ENCODE results near the gene PARD3. TPM values are rescaled to one million over a fixed set of nuclear protein-coding genes. Genes with fewer than 3 reads are reported as not detected.

The PARD3 gene
- total and polyA plus RNA-seq, 2 experiments from 2014 or later, result 6.3 to 21.2 TPM

DNA sequence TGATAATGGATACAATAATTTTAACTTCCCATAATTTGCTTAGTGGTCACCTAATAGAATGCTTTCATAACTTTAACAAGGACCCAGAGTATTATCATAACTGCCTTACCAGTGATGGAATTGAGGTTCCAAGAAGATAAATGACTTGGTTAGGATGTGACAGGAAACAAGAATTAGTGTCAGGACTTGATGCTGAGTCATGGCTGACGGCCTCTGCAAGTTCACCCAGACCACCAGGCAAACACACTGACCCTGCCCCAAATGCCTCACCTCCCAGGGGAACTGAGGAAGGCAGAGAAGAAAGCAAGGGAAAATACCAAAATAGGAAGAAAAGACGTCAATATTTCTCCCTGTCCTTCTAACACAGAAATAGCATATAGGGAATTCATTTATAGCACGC is 636.3 kb downstream of the PARD3 start:
- H3K4me2 ChIP-seq (ENCODE audit: unreplicated experiment), result no peak overlapping the region
- no peaks in the 10 kb centered on the region for H4K20me1 ChIP-seq (ENCODE audit: insufficient read depth)
- in situ Hi-C loops (cut with MboI), result no loop called here
- H3K36me3 ChIP-seq (ENCODE audit: low read depth), result no peaks in the 10 kb centered on the region
- H3K79me2 ChIP-seq (ENCODE audit: insufficient read depth), result no peaks in the 10 kb centered on the region
- H3F3A ChIP-seq (ENCODE audit: insufficient read depth), result peaks cover 12% of the 10 kb centered on the region
- H3K4me3 ChIP-seq, result no peak overlapping the region
- TF ChIP-seq EZH2 (IDR thresholded peaks at IDR 0.05; ENCODE audit: insufficient read depth, poor library complexity, severe bottlenecking) (no peak), EZH2phosphoT487 (IDR thresholded peaks at IDR 0.05; ENCODE audit: insufficient read depth, low read depth) (no peak)
- no peaks in the 10 kb centered on the region for H3K27me3 ChIP-seq (replicated peaks; ENCODE audit: insufficient read depth)
- 82 to 85% methylated on average over 3 of the region's 3 CpGs for WGBS, 2 experiments (ENCODE audit: low coverage in 1 of 2, low lambda C conversion rate in 2 of 2, missing lambda C conversion rate in 2 of 2)
- H3K9me2 ChIP-seq (ENCODE audit: insufficient read depth), result no peaks in the 10 kb centered on the region
- DNase-seq, result no peak
- H2AFZ ChIP-seq, result no peak overlapping the region
- H3K9ac ChIP-seq, result no peak overlapping the region
- no peak overlapping the region for H3K27ac ChIP-seq
- H3K4me1 ChIP-seq (ENCODE audit: insufficient read depth), result no peaks in the 10 kb centered on the region
- H3K9me3 ChIP-seq (ENCODE audit: low read depth), result no peaks in the 10 kb centered on the region

DNA sequence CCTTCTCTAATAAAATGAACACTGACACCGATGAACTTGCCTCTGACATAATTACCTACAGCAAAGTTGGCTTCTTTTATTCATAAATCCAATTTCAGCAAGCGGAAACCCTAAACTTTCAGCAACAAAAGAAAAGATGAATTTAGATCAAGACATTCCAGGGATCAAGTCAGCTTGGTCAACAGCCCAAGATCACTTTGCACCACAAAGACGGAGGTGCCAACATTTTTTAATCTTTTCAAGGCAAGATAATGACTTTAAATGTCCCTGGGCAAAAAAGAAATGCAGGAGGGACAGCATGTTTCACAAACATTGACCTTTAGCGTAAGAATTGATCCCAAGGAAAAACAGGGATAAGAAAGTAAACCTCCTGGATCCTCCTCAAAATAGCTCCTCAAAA is 636.9 kb downstream of the PARD3 start:
- in situ Hi-C loops (cut with MboI), result no loop called here
- H4K20me1 ChIP-seq (ENCODE audit: insufficient read depth), result no peaks in the 10 kb centered on the region
- no peak overlapping the region for H3K27ac ChIP-seq
- H3K9ac ChIP-seq, result no peak overlapping the region
- no peak overlapping the region for H2AFZ ChIP-seq
- H3K9me3 ChIP-seq (ENCODE audit: low read depth), result no peaks in the 10 kb centered on the region
- H3F3A ChIP-seq (ENCODE audit: insufficient read depth), result peaks cover 15% of the 10 kb centered on the region
- peaks cover under 1% of the 10 kb centered on the region; the same call in 1 of the 2 replicates for H3K4me1 ChIP-seq (ENCODE audit: insufficient read depth)
- no peaks in the 10 kb centered on the region for H3K27me3 ChIP-seq (replicated peaks; ENCODE audit: insufficient read depth)
- DNase-seq, result no peak
- WGBS, 2 experiments (ENCODE audit: low coverage in 1 of 2, low lambda C conversion rate in 2 of 2, missing lambda C conversion rate in 2 of 2), result 89 to 90% methylated on average over 4 of the region's 4 CpGs
- H3K4me3 ChIP-seq, result no peak overlapping the region
- H3K4me2 ChIP-seq (ENCODE audit: unreplicated experiment), result no peak overlapping the region
- H3K36me3 ChIP-seq (ENCODE audit: low read depth), result no peaks in the 10 kb centered on the region
- H3K79me2 ChIP-seq (ENCODE audit: insufficient read depth), result no peaks in the 10 kb centered on the region
- H3K9me2 ChIP-seq (ENCODE audit: insufficient read depth), result no peaks in the 10 kb centered on the region
- TF ChIP-seq EZH2phosphoT487 (IDR thresholded peaks at IDR 0.05; ENCODE audit: insufficient read depth, low read depth), result no peak
- TF ChIP-seq EZH2 (IDR thresholded peaks at IDR 0.05; ENCODE audit: insufficient read depth, poor library complexity, severe bottlenecking), result no peak

DNA sequence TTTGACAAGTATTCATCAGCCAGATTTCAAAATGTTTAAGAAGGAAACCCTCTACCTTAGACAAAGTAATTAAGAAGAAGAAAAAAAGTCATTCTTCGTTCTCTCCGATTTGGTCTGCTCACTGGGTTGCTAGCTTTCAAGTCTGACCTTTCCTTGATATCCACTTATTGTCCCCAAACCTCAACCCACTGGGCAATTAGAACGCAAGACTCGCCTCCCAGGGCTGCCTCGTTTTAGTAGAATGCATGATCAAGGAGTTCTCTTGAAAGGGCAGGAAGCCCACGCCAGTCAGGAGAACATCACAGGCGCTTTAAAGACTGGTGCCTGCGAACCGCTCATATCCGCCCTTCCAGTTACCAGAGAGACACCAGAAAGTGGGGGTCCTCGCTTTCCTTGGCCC is 637.7 kb downstream of the PARD3 start:
- Histone ChIP-seq H4K20me1 (ENCODE audit: insufficient read depth) (no peaks in the 10 kb centered on the region), H3K9me3 (ENCODE audit: low read depth) (no peaks in the 10 kb centered on the region), H2AFZ (no peak overlapping the region), H3K4me2 (ENCODE audit: unreplicated experiment) (no peak overlapping the region), H3K9ac (no peak overlapping the region), H3K4me3 (no peak overlapping the region), H3K79me2 (ENCODE audit: insufficient read depth) (no peaks in the 10 kb centered on the region), H3K36me3 (ENCODE audit: low read depth) (no peaks in the 10 kb centered on the region), H3F3A (ENCODE audit: insufficient read depth) (peaks cover 23% of the 10 kb centered on the region), H3K4me1 (ENCODE audit: insufficient read depth) (peaks cover 8% of the 10 kb centered on the region), H3K9me2 (ENCODE audit: insufficient read depth) (no peaks in the 10 kb centered on the region), H3K27ac (no peak overlapping the region), H3K27me3 (replicated peaks; ENCODE audit: insufficient read depth) (no peaks in the 10 kb centered on the region)
- in situ Hi-C loops (cut with MboI), result no loop called here
- TF ChIP-seq EZH2phosphoT487 (IDR thresholded peaks at IDR 0.05; ENCODE audit: insufficient read depth, low read depth) (no peak), EZH2 (IDR thresholded peaks at IDR 0.05; ENCODE audit: insufficient read depth, poor library complexity, severe bottlenecking) (no peak)
- WGBS, 2 experiments (ENCODE audit: low coverage in 1 of 2, low lambda C conversion rate in 2 of 2, missing lambda C conversion rate in 2 of 2), result 89 to 91% methylated on average over 11 of the region's 11 CpGs
- no peak for DNase-seq

DNA sequence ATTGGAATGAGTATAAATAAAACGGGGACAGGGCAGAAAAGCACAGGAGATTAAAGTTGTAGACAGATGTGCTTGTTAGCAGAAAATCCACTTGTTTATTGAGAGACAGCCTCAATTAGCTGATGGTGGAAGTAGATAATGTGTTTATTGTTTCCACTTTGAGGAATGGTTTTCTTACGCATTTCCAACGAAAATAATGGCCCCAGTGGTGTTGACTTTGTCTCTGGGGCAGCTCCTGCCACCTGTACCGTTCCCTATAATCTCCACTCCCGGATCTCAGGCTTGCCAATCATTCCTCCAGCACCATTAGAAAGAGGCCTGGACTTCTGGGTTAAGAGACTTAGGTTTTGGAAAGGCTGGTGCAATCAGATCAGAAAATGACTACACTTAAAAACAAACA is 638.7 kb downstream of the PARD3 start:
- TF ChIP-seq EZH2 (IDR thresholded peaks at IDR 0.05; ENCODE audit: insufficient read depth, poor library complexity, severe bottlenecking), result no peak
- TF ChIP-seq EZH2phosphoT487 (IDR thresholded peaks at IDR 0.05; ENCODE audit: insufficient read depth, low read depth), result no peak
- H3K27me3 ChIP-seq (replicated peaks; ENCODE audit: insufficient read depth), result no peaks in the 10 kb centered on the region

DNA sequence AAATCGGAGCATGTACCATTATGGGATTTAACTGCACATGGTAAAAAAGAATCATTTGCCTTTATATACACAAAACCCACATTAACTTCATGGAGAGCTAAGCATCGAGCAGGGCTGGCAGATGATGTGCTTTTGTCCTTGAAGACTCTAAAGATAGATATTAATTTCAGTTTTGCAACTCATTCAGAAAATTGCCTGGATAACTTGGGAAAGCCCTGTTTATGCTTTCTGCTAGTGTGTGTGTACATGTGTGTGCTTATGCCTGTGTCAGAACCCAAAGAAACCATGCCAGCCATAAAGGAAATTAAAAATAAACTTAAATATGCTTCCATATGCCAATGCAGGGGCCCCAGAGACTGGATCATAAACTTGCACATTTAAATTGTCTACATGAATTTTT is 640.0 kb downstream of the PARD3 start:
- no peak overlapping the region for H3K9ac ChIP-seq
- H3K79me2 ChIP-seq (ENCODE audit: insufficient read depth), result no peaks in the 10 kb centered on the region
- H3K27ac ChIP-seq, result no peak overlapping the region
- H3K4me2 ChIP-seq (ENCODE audit: unreplicated experiment), result no peak overlapping the region
- H3K4me3 ChIP-seq, result no peak overlapping the region
- no peaks in the 10 kb centered on the region for H3K9me2 ChIP-seq (ENCODE audit: insufficient read depth)
- no peak overlapping the region for H2AFZ ChIP-seq
- DNase-seq, result no peak
- 94 to 95% methylated on average over 2 of the region's 2 CpGs for WGBS, 2 experiments (ENCODE audit: low coverage in 1 of 2, low lambda C conversion rate in 2 of 2, missing lambda C conversion rate in 2 of 2)
- no peaks in the 10 kb centered on the region for H3K27me3 ChIP-seq (replicated peaks; ENCODE audit: insufficient read depth)
- H3K36me3 ChIP-seq (ENCODE audit: low read depth), result no peaks in the 10 kb centered on the region
- H3K9me3 ChIP-seq (ENCODE audit: low read depth), result no peaks in the 10 kb centered on the region
- peaks cover 19% of the 10 kb centered on the region for H3K4me1 ChIP-seq (ENCODE audit: insufficient read depth)
- no peak for TF ChIP-seq EZH2phosphoT487 (IDR thresholded peaks at IDR 0.05; ENCODE audit: insufficient read depth, low read depth)
- no peak for TF ChIP-seq EZH2 (IDR thresholded peaks at IDR 0.05; ENCODE audit: insufficient read depth, poor library complexity, severe bottlenecking)
- H3F3A ChIP-seq (ENCODE audit: insufficient read depth), result peaks cover 21% of the 10 kb centered on the region
- no peaks in the 10 kb centered on the region for H4K20me1 ChIP-seq (ENCODE audit: insufficient read depth)
- in situ Hi-C loops (cut with MboI), result no loop called here

More for the DNA sequence above, 638.7 kb downstream of the PARD3 start:
- H3K4me2 ChIP-seq (ENCODE audit: unreplicated experiment), result no peak overlapping the region
- peaks cover 17% of the 10 kb centered on the region for H3K4me1 ChIP-seq (ENCODE audit: insufficient read depth)
- H3K79me2 ChIP-seq (ENCODE audit: insufficient read depth), result no peaks in the 10 kb centered on the region
- H3F3A ChIP-seq (ENCODE audit: insufficient read depth), result peaks cover 23% of the 10 kb centered on the region
- H3K36me3 ChIP-seq (ENCODE audit: low read depth), result no peaks in the 10 kb centered on the region
- H3K9me3 ChIP-seq (ENCODE audit: low read depth), result no peaks in the 10 kb centered on the region
- in situ Hi-C loops (cut with MboI), result no loop called here
- WGBS, 2 experiments (ENCODE audit: low coverage in 1 of 2, low lambda C conversion rate in 2 of 2, missing lambda C conversion rate in 2 of 2), result 90 to 93% methylated on average over 5 of the region's 5 CpGs
- H2AFZ ChIP-seq, result no peak overlapping the region
- H3K9ac ChIP-seq, result no peak overlapping the region
- no peak overlapping the region for H3K4me3 ChIP-seq
- H3K9me2 ChIP-seq (ENCODE audit: insufficient read depth), result no peaks in the 10 kb centered on the region
- no peak overlapping the region for H3K27ac ChIP-seq
- no peak for DNase-seq
- no peaks in the 10 kb centered on the region for H4K20me1 ChIP-seq (ENCODE audit: insufficient read depth)
